Measurements from ENCODE around the gene POU3F3.

The POU3F3 gene

GRCh38 chr2:104836265-104836664, 17.6 kb upstream of the POU3F3 start (continued):
- TF ChIP-seq ZBTB11 (tag by site-specific recombination; conservative IDR thresholded peaks at IDR 0.05; ENCODE audit: low read depth), result no peak
- TF ChIP-seq AEBP2 (tag by site-specific recombination; IDR thresholded peaks at IDR 0.05; ENCODE audit: borderline replicate concordance), result no peak
- TF ChIP-seq ZNF529 (tag by site-specific recombination; IDR thresholded peaks at IDR 0.05; ENCODE audit: insufficient replicate concordance), result no peak
- no peak for TF ChIP-seq ZBTB20 (tag by site-specific recombination; IDR thresholded peaks at IDR 0.05)
- no peak for TF ChIP-seq ZBTB10 (tag by site-specific recombination; IDR thresholded peaks at IDR 0.05)
- no peak for TF ChIP-seq GLI4 (tag by site-specific recombination; IDR thresholded peaks at IDR 0.05)
- TF ChIP-seq ZNF639 (tag by site-specific recombination; IDR thresholded peaks at IDR 0.05), result no peak
- no peak for TF ChIP-seq SALL2 (tag by site-specific recombination; IDR thresholded peaks at IDR 0.05; ENCODE audit: borderline replicate concordance)
- no peak for TF ChIP-seq ZNF792 (tag by site-specific recombination; IDR thresholded peaks at IDR 0.05)

- Histone ChIP-seq H3K4me3 (ENCODE audit: low read depth, low read length) (no peak overlapping the region), H3K4me1 (ENCODE audit: control insufficient read depth, insufficient read depth, low read length) (peaks cover 12% of the 10 kb centered on the region), H3K27ac (ENCODE audit: extremely low read depth, low read depth, low read length) (no peak overlapping the region), H3K9me3 (ENCODE audit: control insufficient read depth, insufficient read depth, low read depth, low read length) (no peaks in the 10 kb centered on the region), H3K36me3 (ENCODE audit: control insufficient read depth in 2 of 2, insufficient read depth in 1 of 2, low read length in 2 of 2) (no peaks in the 10 kb centered on the region)
- TF ChIP-seq GFI1B (tag by site-specific recombination; IDR thresholded peaks at IDR 0.05) (no peak), ZNF37A (tag by site-specific recombination; IDR thresholded peaks at IDR 0.05) (no peak), ZNF785 (tag by site-specific recombination; IDR thresholded peaks at IDR 0.05) (no peak), ZNF121 (tag by site-specific recombination; IDR thresholded peaks at IDR 0.05) (no peak), ZNF518A (tag by site-specific recombination; conservative IDR thresholded peaks at IDR 0.05; ENCODE audit: low read depth) (no peak)
- ChIA-PET POLR2A (interaction anchor here (0.7 to 1.0 kb wide), 4 partner anchors 17 to 114 kb away, joined by 3 to 4 read pairs (median 4); partner anchors contain the start of gene POU3F3), CTCF (interaction anchor here (0.6 to 1.5 kb wide), 5 partner anchors 10 to 759 kb away, joined by 3 to 4 read pairs (median 3); no protein-coding TSS in a partner anchor)
Measured at GRCh38 chr2:104836841-104837240, 17.1 kb upstream of the POU3F3 start.

Measured in HEK293 (cell line).